Mesendoderm (in vitro differentiated cells): ENCODE results near the gene COPS7A.

Experiments used
- DNase-seq: peaks from one replicate; pipeline ENCODE4 v3.0.0; 2013
- H2AK5ac ChIP-seq: 2 replicates; pipeline ENCODE4 v1.6.1; 2013; ENCODE audit warnings: low read length, inconsistent platforms
- H2BK120ac ChIP-seq: 2 replicates; pipeline ENCODE4 v1.6.1; 2013; ENCODE audit warnings: low read depth, mild to moderate bottlenecking, low read length, moderate library complexity, mixed read lengths
- H2BK15ac ChIP-seq: replicated peaks from 2 replicates; pipeline ENCODE4 v1.6.1; 2013; ENCODE audit warnings: low read depth, mild to moderate bottlenecking, moderate library complexity
- H2BK5ac ChIP-seq: 2 replicates; pipeline ENCODE4 v1.6.1; 2013; ENCODE audit warnings: low read length, inconsistent platforms
- H3K18ac ChIP-seq: 2 replicates; pipeline ENCODE4 v1.6.1; 2013; ENCODE audit warnings: mild to moderate bottlenecking, low read length, mixed read lengths
- H3K23ac ChIP-seq: one replicate; pipeline ENCODE4 v1.6.1; 2013; ENCODE audit warnings: low read length
- H3K27ac ChIP-seq: 2 replicates; pipeline ENCODE4 v1.5.1; 2013; ENCODE audit warnings: low read depth, mild to moderate bottlenecking, inconsistent platforms, low read length, moderate library complexity
- H3K27me3 ChIP-seq: 2 replicates; pipeline ENCODE4 v1.6.1; 2013; ENCODE audit warnings: low read length, control low read depth, mild to moderate bottlenecking, inconsistent platforms; ENCODE audit not compliant: insufficient read depth, poor library complexity
- H3K36me3 ChIP-seq: 2 replicates; pipeline ENCODE4 v1.6.1; 2013; ENCODE audit warnings: low read length, inconsistent platforms; ENCODE audit not compliant: control insufficient read depth, insufficient read depth
- H3K4ac ChIP-seq: one replicate; pipeline ENCODE4 v1.6.1; 2013; ENCODE audit warnings: low read depth, mild to moderate bottlenecking, low read length, moderate library complexity
- H3K4me1 ChIP-seq: 2 replicates; pipeline ENCODE4 v1.6.1; 2013; ENCODE audit warnings: low read depth, low read length, inconsistent platforms; ENCODE audit not compliant: control insufficient read depth
- H3K4me2 ChIP-seq: 2 replicates; pipeline ENCODE4 v1.6.1; 2013; ENCODE audit warnings: low read length
- H3K4me3 ChIP-seq: 2 replicates; pipeline ENCODE4 v1.5.1; 2013; ENCODE audit warnings: mild to moderate bottlenecking, low read length
- H3K56ac ChIP-seq: one replicate; pipeline ENCODE4 v1.6.1; 2013; ENCODE audit warnings: low read length
- H3K79me1 ChIP-seq: 2 replicates; pipeline ENCODE4 v1.6.1; 2013; ENCODE audit warnings: low read length, inconsistent platforms
- H3K79me2 ChIP-seq: 2 replicates; pipeline ENCODE4 v1.6.1; 2013; ENCODE audit warnings: mild to moderate bottlenecking, low read length; ENCODE audit not compliant: control insufficient read depth, insufficient read depth
- H3K9ac ChIP-seq: 2 replicates; pipeline ENCODE4 v1.6.1; 2013; ENCODE audit warnings: low read length, inconsistent platforms
- H4K5ac ChIP-seq: one replicate; pipeline ENCODE4 v1.6.1; 2013; ENCODE audit warnings: low read length
- H4K8ac ChIP-seq: one replicate; pipeline ENCODE4 v1.6.1; 2013; ENCODE audit warnings: low read depth, mild to moderate bottlenecking, control low read depth, low read length, moderate library complexity
- WGBS: extraction: QIAGEN DNeasy Blood & Tissue Kit; methylation state at CpG from one replicate; pipeline ENCODE4 v1.1.7; 2013; ENCODE audit warnings: low lambda C conversion rate, missing lambda C conversion rate; ENCODE audit not compliant: insufficient coverage; ENCODE audit errors: extremely low coverage; 5-methylcytosine and 5-hydroxymethylcytosine counted together

Gene COPS7A

GRCh38 chr12:6688999-6689882, 34.6 kb upstream of the COPS7A start, which contains the start of gene ZNF384:
ZNF384 (minus strand) TSS chr12:6689375; CDS start chr12:6679520, 9,855 bp downstream.
- Histone ChIP-seq H2BK15ac (no peak within 1 kb of the TSS), H3K27ac (peak within 1 kb of the TSS; percentile 97), H3K23ac (peak within 1 kb of the TSS; percentile 29), H3K79me2 (peaks cover 37% of the 10 kb centered on the region), H3K18ac (peak within 1 kb of the TSS; percentile 92), H3K4me1 (peaks cover 2% of the 10 kb centered on the region), H2AK5ac (peak within 1 kb of the TSS; percentile 79), H4K8ac (peak within 1 kb of the TSS; percentile 83), H3K36me3 (no peaks in the 10 kb centered on the region), H3K79me1 (peaks cover 7% of the 10 kb centered on the region), H3K9ac (peak within 1 kb of the TSS; percentile 99), H4K5ac (peak within 1 kb of the TSS; percentile 5), H3K4me2 (peak within 1 kb of the TSS; percentile 88), H2BK5ac (peak within 1 kb of the TSS; percentile 95), H3K27me3 (no peaks in the 10 kb centered on the region), H3K56ac (peak within 1 kb of the TSS; percentile 100), H2BK120ac (peak within 1 kb of the TSS; percentile 33), H3K4ac (peak within 1 kb of the TSS; percentile 84), H3K4me3 (peak within 1 kb of the TSS; percentile 90)
- WGBS, result no CpG with 5 or more reads among the region's 72 CpGs
- DNase-seq, result peak; percentile 100

DNA sequence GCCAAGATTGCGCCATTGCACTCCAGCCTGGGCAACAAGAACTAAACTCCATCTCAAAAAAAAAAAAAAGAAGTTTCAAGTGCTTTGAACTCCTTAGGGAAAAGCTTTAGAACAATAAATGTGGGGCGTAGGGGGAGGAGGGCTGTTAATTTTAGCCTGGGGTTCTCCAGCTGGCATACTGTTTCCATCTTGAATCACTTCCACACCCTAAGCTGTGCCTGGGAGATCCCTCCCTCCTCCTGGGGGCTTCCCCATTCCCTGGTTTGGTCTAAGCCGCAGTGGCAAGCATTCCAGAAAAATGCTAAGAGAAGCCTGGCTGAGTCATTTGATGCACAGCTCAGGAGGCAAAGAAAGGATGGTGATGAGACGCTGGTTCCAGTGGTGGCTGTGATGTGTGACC, 32.4 kb upstream of the COPS7A start:
- Histone ChIP-seq H4K8ac (no peak overlapping the region), H3K23ac (no peak overlapping the region), H2BK5ac (no peak overlapping the region), H3K4ac (no peak overlapping the region), H2BK15ac (no peak overlapping the region), H4K5ac (no peak overlapping the region), H3K79me1 (peaks cover 7% of the 10 kb centered on the region), H2BK120ac (no peak overlapping the region), H3K4me1 (peaks cover 2% of the 10 kb centered on the region), H3K27me3 (no peaks in the 10 kb centered on the region), H3K4me2 (no peak overlapping the region), H3K56ac (no peak overlapping the region), H3K18ac (no peak overlapping the region), H3K4me3 (no peak overlapping the region), H3K36me3 (no peaks in the 10 kb centered on the region), H2AK5ac (no peak overlapping the region), H3K9ac (no peak overlapping the region), H3K79me2 (peaks cover 22% of the 10 kb centered on the region), H3K27ac (no peak overlapping the region)
- no peak for DNase-seq
- WGBS, result no CpG with 5 or more reads among the region's 4 CpGs

- Histone ChIP-seq H2BK5ac (no peak overlapping the region), H2BK15ac (no peak overlapping the region), H4K5ac (no peak overlapping the region), H3K4me3 (no peak overlapping the region), H3K27ac (no peak overlapping the region), H3K4ac (no peak overlapping the region), H3K4me2 (no peak overlapping the region), H3K79me2 (peaks cover 8% of the 10 kb centered on the region), H3K27me3 (no peaks in the 10 kb centered on the region), H3K9ac (no peak overlapping the region), H2AK5ac (no peak overlapping the region), H3K18ac (no peak overlapping the region), H3K79me1 (peaks cover 7% of the 10 kb centered on the region), H3K4me1 (peaks cover 2% of the 10 kb centered on the region), H4K8ac (no peak overlapping the region), H3K56ac (no peak overlapping the region), H3K23ac (no peak overlapping the region), H2BK120ac (no peak overlapping the region), H3K36me3 (no peaks in the 10 kb centered on the region)
- no peak for DNase-seq
- no CpG with 5 or more reads among the region's 2 CpGs for WGBS
Measured at GRCh38 chr12:6692888-6693287, 31.0 kb upstream of the COPS7A start.

- Histone ChIP-seq H3K4me3 (no peak overlapping the region), H3K79me1 (no peaks in the 10 kb centered on the region), H3K56ac (no peak overlapping the region), H3K4ac (no peak overlapping the region), H3K23ac (no peak overlapping the region), H2AK5ac (no peak overlapping the region), H2BK15ac (no peak overlapping the region), H4K8ac (no peak overlapping the region), H4K5ac (no peak overlapping the region), H3K9ac (no peak overlapping the region), H3K27ac (no peak overlapping the region), H2BK120ac (no peak overlapping the region), H3K79me2 (no peaks in the 10 kb centered on the region), H3K18ac (no peak overlapping the region), H3K27me3 (no peaks in the 10 kb centered on the region), H3K36me3 (no peaks in the 10 kb centered on the region), H2BK5ac (no peak overlapping the region), H3K4me1 (peaks cover 2% of the 10 kb centered on the region), H3K4me2 (no peak overlapping the region)
- DNase-seq, result no peak
- no CpG with 5 or more reads among the region's 4 CpGs for WGBS
Measured at GRCh38 chr12:6693832-6694355, 30.0 kb upstream of the COPS7A start.

GRCh38 chr12:6694701-6695100, 29.1 kb upstream of the COPS7A start:
- Histone ChIP-seq H3K4me3 (no peak overlapping the region), H2BK15ac (no peak overlapping the region), H2BK5ac (no peak overlapping the region), H3K23ac (no peak overlapping the region), H3K4me1 (peaks cover 5% of the 10 kb centered on the region), H2BK120ac (no peak overlapping the region), H3K9ac (no peak overlapping the region), H2AK5ac (no peak overlapping the region), H4K8ac (no peak overlapping the region), H3K56ac (no peak overlapping the region), H3K79me2 (no peaks in the 10 kb centered on the region), H3K27ac (no peak overlapping the region), H3K4ac (no peak overlapping the region), H3K18ac (no peak overlapping the region), H3K79me1 (no peaks in the 10 kb centered on the region), H3K27me3 (no peaks in the 10 kb centered on the region), H3K4me2 (no peak overlapping the region), H3K36me3 (no peaks in the 10 kb centered on the region), H4K5ac (no peak overlapping the region)
- no CpG with 5 or more reads among the region's 9 CpGs for WGBS
- no peak for DNase-seq
